Heart left ventricle (tissue), 16 donors: ENCODE data around the gene TOMM7. TPM values are rescaled to one million over a fixed set of nuclear protein-coding genes. Genes with fewer than 3 reads are reported as not detected.
"Not testable (repeated sequence)": the region's sequence is repeated elsewhere in the genome, so short reads cannot be mapped to it uniquely, and the experiment has no call there.

ENCODE experiments used
- ATAC-seq, 4 donors: fragments of 200-7000 bp; cut with Tn5 transposase; one replicate each; pipeline ENCODE4 v1.9.1; 2020 to 2022; ENCODE audit warnings: moderate library complexity in 4 of 4, mild to moderate bottlenecking in 3 of 4, moderate number of reproducible peaks in 1 of 4
- DNase-seq, 5 donors: peaks; one replicate each; pipeline ENCODE4 v3.0.0-alpha.2; 2020
- H3K27ac ChIP-seq, 12 donors: fragments of 200-600 bp; sonication (generic) in 4 of 12; one replicate each; pipeline versions ENCODE4 v1.5.0 to v1.8.0; 2016 to 2022; ENCODE audit warnings: mild to moderate bottlenecking in 2 of 12
- H3K27me3 ChIP-seq, 9 donors: fragments of 200-600 bp; sonication (generic) in 2 of 9; one replicate each; pipeline versions ENCODE4 v1.5.1 to v1.8.0; 2016 to 2022; ENCODE audit warnings: mild to moderate bottlenecking in 3 of 9
- H3K36me3 ChIP-seq, 9 donors: fragments of 200-600 bp; sonication (generic) in 2 of 9; one replicate each; pipeline versions ENCODE4 v1.5.0 to v1.8.0; 2018 to 2022; ENCODE audit warnings: mild to moderate bottlenecking in 2 of 9
- H3K4me1 ChIP-seq, 12 donors: fragments of 200-600 bp; sonication (generic) in 4 of 12; one replicate each; pipeline versions ENCODE4 v1.5.0 to v1.8.0; 2016 to 2022; ENCODE audit warnings: mild to moderate bottlenecking in 3 of 12
- H3K4me3 ChIP-seq, 12 donors: fragments of 200-600 bp; sonication (generic) in 4 of 12; one replicate each; pipeline versions ENCODE4 v1.5.0 to v1.8.0; 2017 to 2022; ENCODE audit warnings: mild to moderate bottlenecking in 9 of 12, moderate library complexity in 4 of 12
- H3K9me3 ChIP-seq, 12 donors: fragments of 200-600 bp; sonication (generic) in 4 of 12; one replicate each; pipeline versions ENCODE4 v1.5.0 to v1.8.0; 2016 to 2022; ENCODE audit warnings: mild to moderate bottlenecking in 1 of 12
- CTCF ChIP-seq, 12 donors: fragments of 200-600 bp; sonication (generic) in 4 of 12; IDR thresholded peaks; one replicate each; pipeline versions ENCODE4 v1.5.0 to v1.8.0; 2018 to 2022; ENCODE audit warnings: antibody characterized with exemption in 12 of 12, mild to moderate bottlenecking in 5 of 12
- POLR2A ChIP-seq, 2 donors: fragments of 450-650 bp; IDR thresholded peaks; one replicate each; pipeline ENCODE4 v1.6.1; 2017; ENCODE audit warnings: antibody characterized with exemption in 2 of 2, mild to moderate bottlenecking in 2 of 2, moderate library complexity in 2 of 2
- WGBS, 4 donors: extraction: QIAGEN DNeasy Blood & Tissue Kit in 2 of 4; methylation state at CpG; one replicate each; pipeline versions ENCODE4 v1.1.5 to v1.1.7; 2013 to 2018; 5-methylcytosine and 5-hydroxymethylcytosine counted together
- intact Hi-C, 10 donors: fragments of 100-400 bp; cut with DNase I; formaldehyde crosslinking; loops; one replicate each; pipeline versions ENCODE4 v1.11.1 to v1.14.2; 2022
- polyA plus RNA-seq, 2 donors: library from polyadenylated mRNA; stranded (reverse); fragments of 200-250 nt; gene quantifications; one replicate each; pipeline ENCODE4 v1.2.3, GENCODE V29; 2013
- total RNA-seq, 9 donors: library from RNA; depleted of rRNA in 2 of 9; stranded (reverse); fragments of >200 nt in 2 of 9; fragmentation: NEBNext Ultra II Directional in 3 of 9; extraction: Animal tissue kit (Norgen Biotek cat#: 25700) in 3 of 9; gene quantifications; one replicate each; pipeline versions ENCODE4 v1.1.0 to v1.2.4, GENCODE V29; 2016 to 2023
- donor health status: ischemic (EF 13 %, LVEDD 7.1; RV severe dilation, severe dysfunction).
- donor health status: healthy with polysubstance abuse.
- donor health status: DM: no; HTN: yes; CAD: no.
- donor health status: DM: no; HTN: no; CAD: no.
- donor health status: ischemic (EF 25% LVEDD 6.9; RV normal size, moderate dysfunction).
- donor health status: ischemic (EF 25% LVEDD 5.7; RV mildly dilated, moderate dysfunction).
- donor health status: healthy.
- donor health status: DM: yes; HTN: yes; CAD: no.
- donor health status: ischemic (EF 35%, LVEDD 5.7; RV mildly dilated, moderate dysfunction).
- donor health status: nonischemic (EF 11% LVEDD 7.7; RV severe dilation, severe dysfunction).
- donor health status: DM: yes; HTN: yes; CAD: no.
- donor health status: PGD.
- donor health status: ischemic (EF 29% LVEDD 5.4; RV normal size, mild dysfunction).
- donor health status: nonischemic (EF 23%, LVEDD 6.1; RV moderate dilation, normal function).

The TOMM7 gene
- total and polyA plus RNA-seq, 11 donors, result 137 to 529 (median 351) TPM

- H3K27ac ChIP-seq, result peak overlapping the region in 10 of 12 donors; percentile 9 to 66 (median 48)
- WGBS, 4 donors, result 64 to 79% (median 71%) methylated on average over 10 of the region's 10 CpGs
- peaks cover 0 to 2% (median 0%) of the 10 kb centered on the region in 12 donors for H3K9me3 ChIP-seq
- intact Hi-C loops, result no loop called here
- no peak for DNase-seq
- no peak for ATAC-seq
- TF ChIP-seq POLR2A (IDR thresholded peaks at IDR 0.05) (no peak), CTCF (IDR thresholded peaks at IDR 0.05) (no peak)
- H3K4me1 ChIP-seq, result peaks cover 0 to 13% (median 4%) of the 10 kb centered on the region in 12 donors
- H3K4me3 ChIP-seq, result no peak overlapping the region
- no peaks in the 10 kb centered on the region for H3K36me3 ChIP-seq
- no peaks in the 10 kb centered on the region for H3K27me3 ChIP-seq
Observed at GRCh38 chr7:22841954-22842353, 19.3 kb upstream of the TOMM7 start.

GRCh38 chr7:22837308-22837707 lies 14.7 kb upstream of the TOMM7 start:
- TF ChIP-seq CTCF (IDR thresholded peaks at IDR 0.05), result no peak
- TF ChIP-seq POLR2A (IDR thresholded peaks at IDR 0.05), result no peak
- Histone ChIP-seq H3K4me3 (no peak overlapping the region), H3K27ac (no peak overlapping the region), H3K4me1 (peaks cover 0 to 17% (median 4%) of the 10 kb centered on the region in 12 donors), H3K36me3 (no peaks in the 10 kb centered on the region), H3K27me3 (no peaks in the 10 kb centered on the region), H3K9me3 (no peaks in the 10 kb centered on the region)
- 84 to 88% (median 87%) methylated on average over 6 of the region's 6 CpGs for WGBS, 4 donors
- no peak for DNase-seq
- ATAC-seq, result no peak
- intact Hi-C loops, result no loop called here

- intact Hi-C loops, H3K9me3 ChIP-seq, H3K27me3 ChIP-seq, ATAC-seq, DNase-seq, H3K36me3 ChIP-seq, H3K27ac ChIP-seq, H3K4me3 ChIP-seq: not testable (repeated sequence)
- H3K4me1 ChIP-seq, result peaks cover 0 to 13% (median 2%) of the 10 kb centered on the region in 12 donors
- 81 to 91% (median 88%) methylated on average over 2 of the region's 2 CpGs for WGBS, 4 donors
Observed at GRCh38 chr7:22836506-22836905, 13.9 kb upstream of the TOMM7 start.

- DNase-seq (no peak), ATAC-seq (no peak)
- WGBS, 4 donors, result 38 to 47% (median 45%) methylated on average over 3 of the region's 3 CpGs
- Histone ChIP-seq H3K27me3 (no peaks in the 10 kb centered on the region), H3K9me3 (no peaks in the 10 kb centered on the region), H3K27ac (peak overlapping the region in 6 of 12 donors; percentile 16 to 59 (median 47)), H3K4me1 (peaks cover 0 to 13% (median 2%) of the 10 kb centered on the region in 12 donors), H3K36me3 (no peaks in the 10 kb centered on the region), H3K4me3 (peak overlapping the region in 2 of 12 donors; percentile 17 to 30)
- intact Hi-C loops, result no loop called here
- TF ChIP-seq CTCF (IDR thresholded peaks at IDR 0.05) (no peak), POLR2A (IDR thresholded peaks at IDR 0.05) (no peak)
Observed at GRCh38 chr7:22833957-22834356, 11.3 kb upstream of the TOMM7 start.
